ENCODE measurements around the gene CLSTN2.

CLSTN2 gene

GRCh38 chr3:140610544-140610943 lies 675.6 kb downstream of the CLSTN2 start:
- no peak overlapping the region for H3K27ac ChIP-seq (ENCODE audit: insufficient read depth, low read length, poor library complexity, severe bottlenecking)
- H3K27me3 ChIP-seq (replicated peaks; ENCODE audit: control insufficient read depth, insufficient read depth, low read length, poor library complexity, severe bottlenecking): no peaks in the 10 kb centered on the region
- H3K4me3 ChIP-seq (ENCODE audit: insufficient read depth, low read depth, low read length, poor library complexity, severe bottlenecking): no peak overlapping the region
- H3K4me1 ChIP-seq (ENCODE audit: control insufficient read depth, insufficient read depth, low read length, poor library complexity, severe bottlenecking): no peaks in the 10 kb centered on the region
- H3K9me3 ChIP-seq (ENCODE audit: control insufficient read depth, low read length): no peaks in the 10 kb centered on the region
- no peak for DNase-seq
- no peaks in the 10 kb centered on the region for H3K36me3 ChIP-seq (ENCODE audit: control insufficient read depth, insufficient read depth, low read length)

DNA sequence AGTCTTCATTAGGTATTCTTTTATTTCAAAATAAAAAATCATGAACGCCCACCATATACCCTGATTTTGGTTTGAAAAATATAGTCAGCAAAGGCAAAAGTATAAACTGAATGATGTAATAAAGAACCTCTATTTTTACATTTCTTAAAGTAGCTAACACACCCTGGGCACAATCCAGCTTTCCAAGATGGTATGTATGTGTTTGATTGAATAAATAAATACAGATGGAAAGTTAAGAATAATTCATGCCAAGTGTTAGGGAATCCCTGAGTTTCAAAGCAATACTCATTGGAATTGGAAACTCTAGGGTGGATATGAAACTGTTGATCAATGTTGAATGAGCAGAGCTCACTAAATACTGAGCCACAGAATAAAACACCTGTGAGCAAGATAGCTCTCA lies 679.0 kb downstream of the CLSTN2 start:
- Histone ChIP-seq H3K27me3 (replicated peaks; ENCODE audit: control insufficient read depth, insufficient read depth, low read length, poor library complexity, severe bottlenecking) (no peaks in the 10 kb centered on the region), H3K36me3 (ENCODE audit: control insufficient read depth, insufficient read depth, low read length) (no peaks in the 10 kb centered on the region), H3K9me3 (ENCODE audit: control insufficient read depth, low read length) (no peaks in the 10 kb centered on the region), H3K27ac (ENCODE audit: insufficient read depth, low read length, poor library complexity, severe bottlenecking) (no peak overlapping the region), H3K4me3 (ENCODE audit: insufficient read depth, low read depth, low read length, poor library complexity, severe bottlenecking) (no peak overlapping the region), H3K4me1 (ENCODE audit: control insufficient read depth, insufficient read depth, low read length, poor library complexity, severe bottlenecking) (no peaks in the 10 kb centered on the region)
- DNase-seq: no peak

- Histone ChIP-seq H3K9me3 (ENCODE audit: control insufficient read depth, low read length) (no peaks in the 10 kb centered on the region), H3K36me3 (ENCODE audit: control insufficient read depth, insufficient read depth, low read length) (no peaks in the 10 kb centered on the region), H3K4me3 (ENCODE audit: insufficient read depth, low read depth, low read length, poor library complexity, severe bottlenecking) (no peak overlapping the region), H3K4me1 (ENCODE audit: control insufficient read depth, insufficient read depth, low read length, poor library complexity, severe bottlenecking) (no peaks in the 10 kb centered on the region), H3K27ac (ENCODE audit: insufficient read depth, low read length, poor library complexity, severe bottlenecking) (no peak overlapping the region), H3K27me3 (replicated peaks; ENCODE audit: control insufficient read depth, insufficient read depth, low read length, poor library complexity, severe bottlenecking) (no peaks in the 10 kb centered on the region)
- no peak for DNase-seq
Measured at GRCh38 chr3:140617135-140617534, 682.1 kb downstream of the CLSTN2 start.

DNA sequence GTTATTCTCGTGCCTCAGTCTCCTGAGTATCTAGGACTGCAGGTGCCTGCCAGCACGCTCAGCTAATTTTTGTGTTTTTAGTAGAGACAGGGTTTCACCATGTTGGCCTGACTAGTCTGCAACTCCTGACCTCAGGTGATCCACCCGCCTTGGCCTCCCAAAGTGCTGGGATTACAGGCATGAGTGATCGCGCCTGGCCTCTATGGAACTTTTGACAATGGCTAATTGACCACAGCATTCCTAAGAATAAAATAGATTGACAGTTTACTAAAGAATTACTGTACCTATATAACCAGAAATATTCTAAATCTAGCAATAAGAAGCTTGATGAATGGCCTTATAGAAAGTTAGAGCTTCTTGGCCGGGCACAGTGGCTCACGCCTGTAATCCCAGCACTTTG lies 691.9 kb downstream of the CLSTN2 start:
- DNase-seq: no peak
- no peaks in the 10 kb centered on the region for H3K27me3 ChIP-seq (replicated peaks; ENCODE audit: control insufficient read depth, insufficient read depth, low read length, poor library complexity, severe bottlenecking)

More for the DNA sequence above, 691.9 kb downstream of the CLSTN2 start:
- Histone ChIP-seq H3K4me1 (ENCODE audit: control insufficient read depth, insufficient read depth, low read length, poor library complexity, severe bottlenecking) (no peaks in the 10 kb centered on the region), H3K36me3 (ENCODE audit: control insufficient read depth, insufficient read depth, low read length) (no peaks in the 10 kb centered on the region), H3K4me3 (ENCODE audit: insufficient read depth, low read depth, low read length, poor library complexity, severe bottlenecking) (no peak overlapping the region), H3K27ac (ENCODE audit: insufficient read depth, low read length, poor library complexity, severe bottlenecking) (no peak overlapping the region), H3K9me3 (ENCODE audit: control insufficient read depth, low read length) (no peaks in the 10 kb centered on the region)
